HepG2 (cell line): Measurements from ENCODE around the gene GGA1. TPM values are rescaled to one million over a fixed set of nuclear protein-coding genes. Genes with fewer than 3 reads are reported as not detected.
A peak's percentile ranks its signal among the peaks of the same experiment; 100 is the strongest.

Source experiments
- ATF7-NPFF ChIP-seq: sonication (generic); formaldehyde crosslinking; IDR thresholded peaks from 2 replicates; pipeline ENCODE4 v1.8.1; 2023; ENCODE audit warnings: mild to moderate bottlenecking, low read depth, missing genetic modification reagents, moderate library complexity
- CEBPB ChIP-seq: IDR thresholded peaks from 2 replicates; pipeline ENCODE4 v1.6.1; 2011; ENCODE audit warnings: low read depth, low read length, improper control_type of control experiment, borderline replicate concordance
- DZIP1 ChIP-seq: sonication (generic); formaldehyde crosslinking; IDR thresholded peaks from 2 replicates; pipeline ENCODE4 v1.5.0; 2020; ENCODE audit warnings: mild to moderate bottlenecking, missing genetic modification reagents
- FOXA1 ChIP-seq, 2 experiments: fragments of 450-650 bp in 1 of 2; sonication (generic) in 1 of 2; formaldehyde crosslinking in 1 of 2; IDR thresholded peaks; 2 replicates each; pipeline versions ENCODE4 v1.4.0 to v1.6.1; 2016 to 2020; ENCODE audit warnings: missing genetic modification reagents in 1 of 2
- NRL ChIP-seq: sonication (generic); formaldehyde crosslinking; IDR thresholded peaks from 2 replicates; pipeline ENCODE4 v1.5.0; 2020; ENCODE audit warnings: missing genetic modification reagents, mild to moderate bottlenecking, moderate library complexity, borderline replicate concordance
- RXRB ChIP-seq: IDR thresholded peaks from 2 replicates; pipeline ENCODE4 v1.6.1; 2016; ENCODE audit warnings: borderline replicate concordance, missing genetic modification reagents, missing compliant biosample characterization
- SALL2 ChIP-seq: sonication (generic); formaldehyde crosslinking; IDR thresholded peaks from 2 replicates; pipeline ENCODE4 v1.8.1; 2023; ENCODE audit warnings: mild to moderate bottlenecking, missing genetic modification reagents, inconsistent platforms
- SKIL ChIP-seq: sonication (generic); formaldehyde crosslinking; IDR thresholded peaks from 2 replicates; pipeline ENCODE4 v1.8.0; 2022; ENCODE audit warnings: missing genetic modification reagents, mild to moderate bottlenecking, moderate library complexity, borderline replicate concordance
- ZIK1 ChIP-seq: sonication (generic); formaldehyde crosslinking; IDR thresholded peaks from 2 replicates; pipeline ENCODE4 v1.5.0; 2020; ENCODE audit warnings: mild to moderate bottlenecking, low read depth, missing genetic modification reagents, borderline replicate concordance
- ZNF224 ChIP-seq: sonication (generic); formaldehyde crosslinking; IDR thresholded peaks from 2 replicates; pipeline ENCODE4 v1.5.0; 2020; ENCODE audit warnings: mild to moderate bottlenecking, missing genetic modification reagents
- ZNF547 ChIP-seq: sonication (generic); formaldehyde crosslinking; IDR thresholded peaks from 2 replicates; pipeline ENCODE4 v1.5.1; 2020; ENCODE audit warnings: mild to moderate bottlenecking, missing genetic modification reagents
- ZNF574 ChIP-seq: sonication (generic); formaldehyde crosslinking; IDR thresholded peaks from 2 replicates; pipeline ENCODE4 v1.4.0; 2020; ENCODE audit warnings: missing genetic modification reagents
- polyA plus RNA-seq, 8 experiments: library from polyadenylated mRNA; depleted of rRNA in 3 of 8; stranded (reverse) in 7 of 8; unstranded in 1 of 8; fragments of >200 nt; fragmentation: Illumina TruSeq in 4 of 8; extraction: Trizol in 4 of 8; gene quantifications; 2 replicates each; pipeline versions ENCODE4 v1.2.1 to v1.2.3, GENCODE V29; 2011 to 2016; ENCODE audit warnings: low read depth in 4 of 8, missing spikeins in 1 of 8, mixed read lengths in 1 of 8; ENCODE audit not compliant: insufficient read depth in 1 of 8
- total RNA-seq, 5 experiments: library from RNA; depleted of rRNA; stranded (reverse); fragments of >200 nt; fragmentation: Illumina TruSeq; extraction: Trizol; gene quantifications; 2 replicates each; pipeline ENCODE4 v1.2.3, GENCODE V29; 2016; ENCODE audit warnings: low read depth in 1 of 5
- TF ChIP-seq, protein P1 (sequence below), 2 experiments: sonication (generic) in 1 of 2; formaldehyde crosslinking in 1 of 2; IDR thresholded peaks; 2 replicates each; pipeline versions ENCODE4 v1.4.0 to v1.6.1; 2018 to 2020; ENCODE audit warnings: missing genetic modification reagents in 2 of 2, borderline replicate concordance in 1 of 2, low read depth in 1 of 2, mild to moderate bottlenecking in 1 of 2, missing biosample characterization in 1 of 2
- TF ChIP-seq, protein P2 (sequence below): IDR thresholded peaks from 2 replicates; pipeline ENCODE4 v1.6.1; 2016; ENCODE audit warnings: mild to moderate bottlenecking

The GGA1 gene
- total and polyA plus RNA-seq, 2 of the 13 experiments (the other 11 are each of a cell fraction or from before 2014, with no cell fraction given) = 29.1 to 87.2 TPM

DNA sequence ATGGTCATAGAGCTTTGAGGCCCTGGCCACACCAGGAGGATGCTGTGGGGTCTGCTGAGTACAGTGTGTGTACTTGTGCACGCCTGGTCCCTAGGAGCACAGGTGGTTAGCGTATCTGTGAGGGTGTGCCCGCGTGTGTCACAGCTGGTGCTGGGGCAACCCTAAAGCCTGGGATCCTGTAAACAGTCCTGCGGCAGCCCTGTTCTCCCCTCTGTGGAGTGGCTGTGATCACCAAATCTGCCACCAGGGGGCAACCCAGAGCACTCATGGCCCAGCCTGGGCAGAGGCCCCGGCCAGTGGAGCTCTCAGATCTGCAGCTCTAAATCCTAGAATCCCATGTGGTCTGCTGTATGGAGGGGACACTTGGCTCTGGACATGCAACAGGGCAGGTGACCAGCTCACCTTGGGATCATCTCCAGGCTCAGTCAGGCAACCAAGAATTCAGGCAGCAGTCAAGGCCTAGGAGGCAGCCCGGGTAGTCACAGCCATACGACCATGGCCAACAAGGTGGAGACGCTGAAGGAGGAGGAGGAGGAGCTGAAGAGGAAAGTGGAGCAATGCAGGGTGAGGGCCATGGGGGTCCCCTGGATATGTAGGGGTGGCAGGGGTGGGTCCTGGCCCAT is 34.7 kb downstream of the GGA1 start (continued):
- TF ChIP-seq, protein P1, sequence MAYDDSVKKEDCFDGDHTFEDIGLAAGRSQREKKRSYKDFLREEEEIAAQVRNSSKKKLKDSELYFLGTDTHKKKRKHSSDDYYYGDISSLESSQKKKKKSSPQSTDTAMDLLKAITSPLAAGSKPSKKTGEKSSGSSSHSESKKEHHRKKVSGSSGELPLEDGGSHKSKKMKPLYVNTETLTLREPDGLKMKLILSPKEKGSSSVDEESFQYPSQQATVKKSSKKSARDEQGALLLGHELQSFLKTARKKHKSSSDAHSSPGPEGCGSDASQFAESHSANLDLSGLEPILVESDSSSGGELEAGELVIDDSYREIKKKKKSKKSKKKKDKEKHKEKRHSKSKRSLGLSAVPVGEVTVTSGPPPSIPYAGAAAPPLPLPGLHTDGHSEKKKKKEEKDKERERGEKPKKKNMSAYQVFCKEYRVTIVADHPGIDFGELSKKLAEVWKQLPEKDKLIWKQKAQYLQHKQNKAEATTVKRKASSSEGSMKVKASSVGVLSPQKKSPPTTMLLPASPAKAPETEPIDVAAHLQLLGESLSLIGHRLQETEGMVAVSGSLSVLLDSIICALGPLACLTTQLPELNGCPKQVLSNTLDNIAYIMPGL (CRISPR knock-in tag; IDR thresholded peaks at IDR 0.05; ENCODE audit: borderline replicate concordance in 1 of 2, low read depth in 1 of 2) = peak; percentile 21 to 40; a peak in 2 of 4 replicates
- TF ChIP-seq SALL2 (CRISPR knock-in tag) (peak; percentile 35; the same call in 1 of the 2 replicates), SKIL (CRISPR knock-in tag) (no peak), ZNF574 (CRISPR knock-in tag) (peak; percentile 30; the same call in 1 of the 2 replicates), ZNF224 (0 out of 2 replicates have a peak, but pooled peaks have one; percentile 64), DZIP1 (CRISPR knock-in tag) (0 out of 2 replicates have a peak, but pooled peaks have one; percentile 22), CEBPB (no peak), NRL (CRISPR knock-in tag) (peak; percentile 64; the same call in 1 of the 2 replicates), ZNF547 (CRISPR knock-in tag) (0 out of 2 replicates have a peak, but pooled peaks have one; percentile 20), ATF7-NPFF (0 out of 2 replicates have a peak, but pooled peaks have one; percentile 16), RXRB (CRISPR knock-in tag) (peak; percentile 40; the same call in 1 of the 2 replicates), ZIK1 (CRISPR knock-in tag) (0 out of 2 replicates have a peak, but pooled peaks have one; percentile 54), FOXA1 (IDR thresholded peaks at IDR 0.05) (no peak), FOXA1 (CRISPR knock-in tag; IDR thresholded peaks at IDR 0.05) (0 out of 2 replicates have a peak, but pooled peaks have one; percentile 12)
- TF ChIP-seq, protein P2, sequence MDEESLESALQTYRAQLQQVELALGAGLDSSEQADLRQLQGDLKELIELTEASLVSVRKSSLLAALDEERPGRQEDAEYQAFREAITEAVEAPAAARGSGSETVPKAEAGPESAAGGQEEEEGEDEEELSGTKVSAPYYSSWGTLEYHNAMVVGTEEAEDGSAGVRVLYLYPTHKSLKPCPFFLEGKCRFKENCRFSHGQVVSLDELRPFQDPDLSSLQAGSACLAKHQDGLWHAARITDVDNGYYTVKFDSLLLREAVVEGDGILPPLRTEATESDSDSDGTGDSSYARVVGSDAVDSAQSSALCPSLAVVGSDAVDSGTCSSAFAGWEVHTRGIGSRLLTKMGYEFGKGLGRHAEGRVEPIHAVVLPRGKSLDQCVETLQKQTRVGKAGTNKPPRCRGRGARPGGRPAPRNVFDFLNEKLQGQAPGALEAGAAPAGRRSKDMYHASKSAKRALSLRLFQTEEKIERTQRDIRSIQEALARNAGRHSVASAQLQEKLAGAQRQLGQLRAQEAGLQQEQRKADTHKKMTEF (CRISPR knock-in tag) = 0 out of 2 replicates have a peak, but pooled peaks have one; percentile 19
